SK-N-DZ (cell line): Measurements from ENCODE around the gene FYCO1.

Source experiments
- DNase-seq: peaks from one replicate; pipeline ENCODE4 v3.0.0-alpha.2; 2015; ENCODE audit warnings: low spot score

The FYCO1 gene

DNA sequence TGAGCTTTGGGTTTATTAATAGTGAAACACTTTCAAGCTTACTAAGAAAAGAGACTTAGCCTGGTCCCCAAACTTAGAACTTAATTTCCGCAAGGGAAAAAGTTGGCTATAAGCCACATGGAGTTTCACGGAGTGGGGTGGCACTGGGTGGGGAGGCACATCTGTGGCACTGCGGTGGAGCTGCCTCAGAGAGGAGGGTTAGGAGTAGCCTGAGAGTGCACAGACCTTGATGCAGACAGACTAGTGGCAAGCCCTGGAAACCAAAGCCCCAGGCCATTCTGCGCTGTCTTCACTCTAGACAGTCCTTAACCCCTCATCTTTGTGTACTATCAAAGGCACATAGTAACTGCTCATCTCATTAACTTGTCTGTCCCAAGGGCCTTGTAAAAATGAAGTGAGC lies 30.4 kb downstream of the FYCO1 start:
- DNase-seq = no peak

DNA sequence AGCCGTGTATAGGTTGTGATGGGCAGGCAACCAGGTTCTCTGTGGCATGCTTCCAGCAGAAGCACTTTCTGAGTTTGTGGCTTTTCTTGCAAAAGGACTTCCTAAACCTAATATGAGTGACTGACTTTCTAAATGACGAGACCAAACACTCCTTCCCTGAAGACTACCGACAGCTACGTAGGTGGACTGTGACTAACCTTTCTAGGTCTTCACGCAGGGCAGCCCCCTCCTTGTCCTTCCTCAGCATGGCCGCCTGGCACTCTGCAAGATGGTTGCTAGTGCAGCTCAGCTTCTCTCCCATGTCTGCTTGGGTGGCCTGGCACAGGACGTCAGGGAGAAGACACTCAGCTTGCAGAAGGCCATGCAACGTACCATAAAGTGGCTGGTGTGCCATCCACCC lies 31.5 kb downstream of the FYCO1 start:
- DNase-seq = no peak

- no peak for DNase-seq
Observed at GRCh38 chr3:45962033-45962432, 33.6 kb downstream of the FYCO1 start.

GRCh38 chr3:45960289-45960688 lies 35.3 kb downstream of the FYCO1 start:
- no peak for DNase-seq

DNA sequence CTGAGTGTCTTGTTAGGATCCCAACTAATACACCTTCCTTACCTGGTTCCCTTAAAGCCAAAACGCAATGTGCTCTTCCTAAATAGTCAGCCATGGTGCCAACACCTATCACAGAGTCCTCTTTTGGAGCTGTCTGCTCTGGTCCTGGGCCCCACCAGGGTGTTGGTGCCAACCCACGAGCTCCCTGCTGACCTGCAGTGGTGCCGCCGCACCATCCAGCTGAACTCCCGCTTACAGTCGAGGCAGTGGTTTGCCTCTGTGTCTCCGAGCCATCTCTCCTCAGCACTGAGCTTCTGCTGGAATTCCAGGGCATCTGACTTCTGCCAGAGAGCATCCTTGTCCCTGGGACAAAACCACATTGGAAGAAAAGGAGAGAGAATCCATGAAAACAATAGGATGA lies 36.4 kb downstream of the FYCO1 start:
- DNase-seq = no peak

DNA sequence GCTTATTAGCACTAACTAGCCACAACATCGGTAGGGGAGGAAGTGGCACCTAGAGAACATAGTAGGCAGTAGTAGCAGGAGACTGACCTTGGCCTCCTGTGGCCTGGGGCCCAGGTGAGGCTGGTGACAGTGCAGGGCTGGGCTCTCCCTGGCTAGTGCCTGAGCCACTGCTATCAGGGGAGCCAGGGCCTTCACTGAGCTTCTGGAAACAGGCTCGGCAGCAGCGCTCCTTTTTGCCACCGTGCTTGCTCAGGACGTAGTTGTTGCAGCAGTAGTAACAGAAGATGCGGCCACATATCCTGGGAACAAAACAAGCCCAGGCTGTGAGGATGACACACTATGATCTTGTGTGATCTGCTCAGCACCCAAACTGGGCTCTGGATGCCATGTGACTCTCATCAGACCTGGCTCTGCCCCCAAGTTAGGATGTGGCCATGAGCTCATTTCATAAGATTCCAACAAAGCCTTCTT lies 37.3 kb downstream of the FYCO1 start:
- no peak for DNase-seq

DNA sequence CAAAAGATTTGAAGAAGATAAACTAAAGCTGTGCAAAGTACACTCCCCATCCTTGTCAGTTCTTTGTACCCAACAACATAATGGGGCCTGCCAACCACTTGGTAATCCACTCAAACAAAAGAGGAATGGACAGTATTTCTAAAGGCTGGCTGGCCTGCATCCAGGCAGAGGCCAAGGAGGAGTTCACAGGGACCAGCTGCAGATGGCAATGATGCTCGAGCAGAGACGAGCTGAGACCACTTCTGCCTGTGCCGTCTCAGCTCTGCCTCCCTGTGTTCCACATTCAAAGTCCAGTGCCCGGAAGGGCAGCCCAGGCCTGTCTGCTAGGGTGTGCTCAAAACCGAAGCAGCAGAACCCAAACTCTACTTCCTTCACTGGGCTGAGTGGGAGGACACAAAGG lies 38.0 kb downstream of the FYCO1 start:
- DNase-seq = no peak

- no peak for DNase-seq
Observed at GRCh38 chr3:45955706-45956105, 39.9 kb downstream of the FYCO1 start.

- DNase-seq = no peak
Observed at GRCh38 chr3:45955017-45955647, 40.5 kb downstream of the FYCO1 start.

GRCh38 chr3:45954306-45954705 lies 41.3 kb downstream of the FYCO1 start:
- DNase-seq = no peak

- no peak for DNase-seq
Observed at GRCh38 chr3:45953536-45953935, 42.1 kb downstream of the FYCO1 start.

- no peak for DNase-seq
Observed at GRCh38 chr3:45952456-45952855, 43.2 kb downstream of the FYCO1 start.

- DNase-seq = no peak
Observed at GRCh38 chr3:45951946-45952345, 43.7 kb downstream of the FYCO1 start.

DNA sequence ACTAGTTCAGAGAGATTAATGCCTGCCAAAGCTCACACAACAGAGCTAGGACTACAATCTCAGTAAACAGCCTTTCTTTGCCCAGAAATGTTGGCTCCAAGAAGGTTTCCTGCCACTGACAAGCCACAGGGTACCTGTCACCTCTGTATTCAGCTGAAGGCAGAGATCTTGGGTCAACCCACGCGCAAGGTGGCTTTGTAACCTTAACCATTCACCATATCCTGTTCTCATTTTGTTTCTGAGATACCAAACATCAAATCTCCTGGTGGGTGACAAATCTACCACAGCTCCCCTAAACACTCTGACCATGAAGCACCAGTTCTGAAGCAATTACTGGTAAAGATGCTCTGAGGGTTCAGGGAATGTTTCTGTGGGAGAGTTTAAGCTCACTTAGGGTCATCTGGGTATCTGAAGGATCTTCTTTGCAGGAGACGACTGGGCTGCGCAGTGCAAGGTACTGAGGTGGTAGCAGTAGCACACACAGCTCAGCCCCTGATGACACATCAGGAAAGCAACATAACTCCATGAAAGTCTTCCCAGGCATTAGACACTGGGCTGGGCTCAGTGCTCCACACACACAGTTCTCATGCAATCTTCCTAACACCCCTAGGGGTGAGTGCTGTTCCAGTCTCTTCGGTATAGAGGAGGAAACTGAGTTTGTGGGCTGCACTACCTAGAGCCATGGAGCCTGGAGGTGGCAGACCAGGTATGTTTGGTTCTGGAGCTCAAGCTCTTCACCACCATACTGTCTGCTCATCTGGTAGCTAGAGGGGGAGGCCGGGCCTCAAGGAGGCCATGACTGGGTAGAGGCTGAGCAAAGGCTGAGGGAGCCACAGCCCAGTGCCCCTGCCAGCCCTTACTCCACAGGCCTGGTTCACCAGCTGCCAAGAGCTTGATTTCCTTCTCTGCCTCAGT lies 44.7 kb downstream of the FYCO1 start:
- no peak for DNase-seq

GRCh38 chr3:45950131-45950530 lies 45.5 kb downstream of the FYCO1 start:
- DNase-seq = no peak

GRCh38 chr3:45949432-45949831 lies 46.2 kb downstream of the FYCO1 start:
- DNase-seq = no peak

- no peak for DNase-seq
Observed at GRCh38 chr3:45948881-45949280, 46.7 kb downstream of the FYCO1 start.

DNA sequence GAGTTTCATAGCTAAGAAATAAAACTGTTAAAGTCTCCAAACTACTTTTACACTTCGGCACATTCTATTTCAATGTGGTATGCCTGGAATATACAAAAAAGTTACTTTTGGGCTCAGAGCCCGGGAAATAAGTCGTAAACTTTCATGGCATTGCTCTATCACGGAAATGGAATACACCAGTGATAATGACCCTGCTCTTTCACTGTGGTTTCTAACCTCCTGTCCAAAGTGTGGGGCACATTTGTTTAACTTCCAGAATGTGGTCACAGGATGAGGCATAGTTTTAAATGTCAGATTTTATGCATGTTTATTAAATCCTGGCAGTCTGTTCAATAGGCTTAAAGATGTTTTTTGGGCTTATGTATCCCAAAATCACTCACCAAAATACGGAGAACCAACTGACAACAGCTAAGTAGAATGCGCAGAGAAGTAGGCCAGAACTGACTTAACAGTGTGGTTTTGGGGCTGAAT lies 47.3 kb downstream of the FYCO1 start:
- no peak for DNase-seq

GRCh38 chr3:45947361-45947760 lies 48.3 kb downstream of the FYCO1 start:
- DNase-seq = no peak

GRCh38 chr3:45946875-45947274 lies 48.7 kb downstream of the FYCO1 start:
- no peak for DNase-seq

- no peak for DNase-seq
Observed at GRCh38 chr3:45946307-45946706, 49.3 kb downstream of the FYCO1 start.

GRCh38 chr3:45944830-45945620 lies 50.6 kb downstream of the FYCO1 start:
- DNase-seq = no peak
